ENCODE results near the gene OCSTAMP. TPM values are rescaled to one million over a fixed set of nuclear protein-coding genes. Genes with fewer than 3 reads are reported as not detected.
A peak's percentile ranks its signal among the peaks of the same experiment; 100 is the strongest.

Gene OCSTAMP
- total and polyA plus RNA-seq, 8 donors, result not detected

DNA sequence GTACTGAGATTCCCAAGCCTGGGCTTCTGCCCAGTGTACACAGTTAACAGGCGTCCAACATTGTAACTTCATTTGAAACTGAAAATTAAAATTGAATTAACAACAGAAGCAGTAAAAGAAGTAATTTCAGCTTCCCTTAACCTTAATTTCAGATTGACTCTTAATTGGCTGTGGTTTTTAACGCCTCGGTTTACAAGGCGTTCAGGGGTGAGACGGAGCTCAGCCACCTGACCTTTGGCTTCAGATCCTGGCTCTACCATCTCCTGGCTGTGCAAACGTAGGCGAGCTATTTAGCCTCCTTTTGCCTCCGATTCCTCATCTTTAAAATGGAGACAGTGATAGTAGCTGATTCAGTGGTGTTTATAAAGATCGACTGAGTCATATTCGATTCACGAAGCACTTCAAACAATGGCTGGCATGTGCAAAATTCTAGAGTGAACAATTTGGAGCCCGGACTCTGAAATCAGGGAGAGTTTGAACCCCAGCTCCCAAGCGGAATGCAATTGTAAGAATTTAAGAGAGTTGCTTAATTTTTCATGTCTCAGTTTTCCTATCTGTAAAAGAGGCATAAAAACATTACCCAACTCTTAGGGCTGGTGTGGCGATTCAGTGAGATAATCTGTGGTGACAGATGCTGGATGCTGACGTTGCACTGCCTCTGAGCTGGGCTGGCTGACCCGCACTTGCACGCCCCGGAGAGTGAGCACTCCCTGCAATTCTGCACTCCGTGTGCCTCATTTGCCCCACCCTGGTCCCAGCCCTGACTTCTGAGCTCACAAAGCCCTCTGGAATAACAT, 23.5 kb upstream of the OCSTAMP start:
- ATAC-seq, result no peak
- 78 to 87% methylated on average over 19 of the region's 19 CpGs for WGBS, 2 donors
- Histone ChIP-seq H3K4me3 (no peak overlapping the region), H3K27me3 (no peaks in the 10 kb centered on the region), H3K36me3 (no peaks in the 10 kb centered on the region), H3K4me1 (peaks cover 0 to 1% (median 0%) of the 10 kb centered on the region in 3 donors), H3K27ac (no peak overlapping the region), H3K9me3 (no peaks in the 10 kb centered on the region)
- intact Hi-C loops (cut with DNase I), result no loop called here
- no peak for DNase-seq
- TF ChIP-seq, protein P1, sequence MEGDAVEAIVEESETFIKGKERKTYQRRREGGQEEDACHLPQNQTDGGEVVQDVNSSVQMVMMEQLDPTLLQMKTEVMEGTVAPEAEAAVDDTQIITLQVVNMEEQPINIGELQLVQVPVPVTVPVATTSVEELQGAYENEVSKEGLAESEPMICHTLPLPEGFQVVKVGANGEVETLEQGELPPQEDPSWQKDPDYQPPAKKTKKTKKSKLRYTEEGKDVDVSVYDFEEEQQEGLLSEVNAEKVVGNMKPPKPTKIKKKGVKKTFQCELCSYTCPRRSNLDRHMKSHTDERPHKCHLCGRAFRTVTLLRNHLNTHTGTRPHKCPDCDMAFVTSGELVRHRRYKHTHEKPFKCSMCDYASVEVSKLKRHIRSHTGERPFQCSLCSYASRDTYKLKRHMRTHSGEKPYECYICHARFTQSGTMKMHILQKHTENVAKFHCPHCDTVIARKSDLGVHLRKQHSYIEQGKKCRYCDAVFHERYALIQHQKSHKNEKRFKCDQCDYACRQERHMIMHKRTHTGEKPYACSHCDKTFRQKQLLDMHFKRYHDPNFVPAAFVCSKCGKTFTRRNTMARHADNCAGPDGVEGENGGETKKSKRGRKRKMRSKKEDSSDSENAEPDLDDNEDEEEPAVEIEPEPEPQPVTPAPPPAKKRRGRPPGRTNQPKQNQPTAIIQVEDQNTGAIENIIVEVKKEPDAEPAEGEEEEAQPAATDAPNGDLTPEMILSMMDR (IDR thresholded peaks at IDR 0.05), result no peak
- FAIRE-seq, result no peak

GRCh38 chr20:46573234-46573633, 22.8 kb upstream of the OCSTAMP start:
- TF ChIP-seq, protein P1 (IDR thresholded peaks at IDR 0.05), result no peak
- 69 to 72% methylated on average over 6 of the region's 6 CpGs for WGBS, 2 donors
- no peak overlapping the region for H3K4me3 ChIP-seq
- intact Hi-C loops (cut with DNase I), result no loop called here
- H3K27ac ChIP-seq, result no peak overlapping the region
- no peaks in the 10 kb centered on the region for H3K9me3 ChIP-seq
- H3K36me3 ChIP-seq, result no peaks in the 10 kb centered on the region
- ATAC-seq (no peak), DNase-seq (no peak), FAIRE-seq (no peak)
- H3K4me1 ChIP-seq, result peaks cover 0 to 7% (median 7%) of the 10 kb centered on the region in 3 donors
- no peaks in the 10 kb centered on the region for H3K27me3 ChIP-seq

DNA sequence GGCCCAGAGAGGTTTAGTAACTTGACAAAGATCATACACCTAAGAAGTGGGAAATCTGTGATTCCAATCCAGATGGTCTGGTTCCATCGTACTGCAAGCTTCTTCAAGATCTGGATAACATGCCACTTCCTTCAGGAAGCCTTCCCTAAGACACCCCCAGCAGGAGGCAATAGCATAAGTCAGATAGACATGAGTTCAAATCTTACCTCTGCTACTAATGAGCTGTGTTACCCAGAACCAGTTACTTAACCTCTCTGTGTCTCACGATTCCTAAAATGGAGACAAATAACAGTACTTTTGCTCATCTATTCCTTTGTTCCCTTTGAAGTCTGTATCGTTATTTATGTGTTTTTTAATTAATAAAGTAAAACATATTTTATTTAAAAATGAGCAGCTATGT, 22.3 kb upstream of the OCSTAMP start:
- intact Hi-C loops (cut with DNase I), result no loop called here
- ATAC-seq (no peak), DNase-seq (no peak), FAIRE-seq (no peak)
- WGBS, 2 donors, result 71 to 96% methylated on average over 3 of the region's 3 CpGs
- no peak overlapping the region for H3K27ac ChIP-seq
- no peaks in the 10 kb centered on the region for H3K36me3 ChIP-seq
- peaks cover 0 to 9% (median 7%) of the 10 kb centered on the region in 3 donors for H3K4me1 ChIP-seq
- no peaks in the 10 kb centered on the region for H3K9me3 ChIP-seq
- no peaks in the 10 kb centered on the region for H3K27me3 ChIP-seq
- TF ChIP-seq, protein P1 (IDR thresholded peaks at IDR 0.05), result no peak
- H3K4me3 ChIP-seq, result no peak overlapping the region

GRCh38 chr20:46572153-46572552, 21.7 kb upstream of the OCSTAMP start:
- intact Hi-C loops (cut with DNase I), result no loop called here
- DNase-seq, result peak in 5 of 6 donors; percentile 21 to 79 (median 57)
- peaks cover 0 to 9% (median 7%) of the 10 kb centered on the region in 3 donors for H3K4me1 ChIP-seq
- no peaks in the 10 kb centered on the region for H3K9me3 ChIP-seq
- no peaks in the 10 kb centered on the region for H3K36me3 ChIP-seq
- H3K27ac ChIP-seq, result no peak overlapping the region
- no peak overlapping the region for H3K4me3 ChIP-seq
- peak in 3 of 4 donors; percentile 31 to 78 (median 38) for ATAC-seq
- TF ChIP-seq, protein P1 (IDR thresholded peaks at IDR 0.05), result no peak
- FAIRE-seq, result no peak
- 40 to 41% methylated on average over 8 of the region's 8 CpGs for WGBS, 2 donors
- H3K27me3 ChIP-seq, result no peaks in the 10 kb centered on the region

DNA sequence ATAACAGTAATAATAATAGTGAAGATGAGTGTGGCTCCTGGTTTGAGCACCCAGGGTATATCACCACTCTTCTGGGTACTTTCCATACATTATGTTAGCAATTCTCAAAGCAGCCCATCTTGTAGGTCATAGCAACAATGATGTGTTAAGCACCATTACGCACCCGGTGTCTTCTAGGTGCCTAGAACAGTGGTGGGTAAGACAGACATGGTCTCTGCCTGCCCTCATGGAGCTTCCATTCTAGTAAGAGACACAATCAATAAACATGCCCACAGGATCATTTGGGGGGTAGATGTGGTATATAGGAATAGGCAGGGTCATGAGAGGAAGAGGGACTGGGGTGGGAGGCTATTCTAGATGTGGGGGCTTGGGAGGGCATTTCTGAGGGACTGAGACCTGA, 21.0 kb upstream of the OCSTAMP start:
- ATAC-seq (no peak), FAIRE-seq (no peak), DNase-seq (no peak)
- H3K9me3 ChIP-seq, result no peaks in the 10 kb centered on the region
- 96 to 100% methylated on average over 2 of the region's 2 CpGs for WGBS, 2 donors
- TF ChIP-seq, protein P1 (IDR thresholded peaks at IDR 0.05), result no peak
- H3K4me1 ChIP-seq, result peaks cover 0 to 9% (median 7%) of the 10 kb centered on the region in 3 donors
- H3K27ac ChIP-seq, result no peak overlapping the region
- intact Hi-C loops (cut with DNase I), result no loop called here
- H3K27me3 ChIP-seq, result no peaks in the 10 kb centered on the region
- H3K36me3 ChIP-seq, result no peaks in the 10 kb centered on the region
- H3K4me3 ChIP-seq, result no peak overlapping the region

All from pancreas (tissue), 10 donors.